Kidney epithelial cell (primary cell): Measurements from ENCODE around the gene ACSS2. TPM values are rescaled to one million over a fixed set of nuclear protein-coding genes. Genes with fewer than 3 reads are reported as not detected.
"Not testable (repeated sequence)": the region's sequence is repeated elsewhere in the genome, so short reads cannot be mapped to it uniquely, and the experiment has no call there.

Experiments used
- DNase-seq: peaks from one replicate; pipeline ENCODE4 v3.0.0-alpha.2; 2010; ENCODE audit warnings: low read depth
- H3K27me3 ChIP-seq: 2 replicates; pipeline ENCODE4 v1.6.0; 2011; ENCODE audit warnings: low read length; ENCODE audit not compliant: control insufficient read depth, insufficient read depth
- H3K36me3 ChIP-seq: 2 replicates; pipeline ENCODE4 v1.5.1; 2011; ENCODE audit warnings: low read length; ENCODE audit not compliant: control insufficient read depth, insufficient read depth
- H3K4me3 ChIP-seq: 2 replicates; pipeline ENCODE4 v1.5.1; 2011; ENCODE audit warnings: low read depth, mild to moderate bottlenecking, control low read depth, low read length
- total RNA-seq: library from RNA; depleted of rRNA; stranded (reverse); fragments of >200 nt; gene quantifications from 2 replicates; pipeline ENCODE4 v1.2.3, GENCODE V29; 2015
- TF ChIP-seq, protein P1 (sequence below): IDR thresholded peaks from 2 replicates; pipeline ENCODE4 v1.5.1; 2011; ENCODE audit warnings: mild to moderate bottlenecking, moderate library complexity, low read length, control low read depth, inconsistent platforms; ENCODE audit not compliant: insufficient read depth, poor library complexity, severe bottlenecking

ACSS2 gene
- total RNA-seq, 1 donor from 2014 or later, result 29.2 TPM

DNA sequence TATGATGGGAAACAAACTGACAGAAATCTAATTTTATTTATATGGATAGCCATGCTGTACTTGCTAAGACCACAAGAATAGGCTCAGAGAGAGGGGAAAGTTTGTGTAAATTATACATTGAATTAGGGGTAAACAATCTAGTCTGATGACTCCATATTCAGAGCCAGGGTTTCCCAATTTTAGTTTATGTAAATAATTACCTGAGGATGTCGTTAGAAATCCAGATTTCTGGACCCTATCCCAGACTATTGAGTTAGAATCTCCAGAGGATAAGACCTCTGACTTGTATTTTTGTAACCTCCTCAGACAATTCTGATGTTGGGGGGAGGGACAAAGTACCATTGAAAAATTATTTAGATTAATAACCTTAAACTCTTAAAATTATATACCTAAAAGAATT is 18.3 kb downstream of the ACSS2 start:
- no peak for DNase-seq
- H3K27me3 ChIP-seq, result no peaks in the 10 kb centered on the region
- TF ChIP-seq, protein P1, sequence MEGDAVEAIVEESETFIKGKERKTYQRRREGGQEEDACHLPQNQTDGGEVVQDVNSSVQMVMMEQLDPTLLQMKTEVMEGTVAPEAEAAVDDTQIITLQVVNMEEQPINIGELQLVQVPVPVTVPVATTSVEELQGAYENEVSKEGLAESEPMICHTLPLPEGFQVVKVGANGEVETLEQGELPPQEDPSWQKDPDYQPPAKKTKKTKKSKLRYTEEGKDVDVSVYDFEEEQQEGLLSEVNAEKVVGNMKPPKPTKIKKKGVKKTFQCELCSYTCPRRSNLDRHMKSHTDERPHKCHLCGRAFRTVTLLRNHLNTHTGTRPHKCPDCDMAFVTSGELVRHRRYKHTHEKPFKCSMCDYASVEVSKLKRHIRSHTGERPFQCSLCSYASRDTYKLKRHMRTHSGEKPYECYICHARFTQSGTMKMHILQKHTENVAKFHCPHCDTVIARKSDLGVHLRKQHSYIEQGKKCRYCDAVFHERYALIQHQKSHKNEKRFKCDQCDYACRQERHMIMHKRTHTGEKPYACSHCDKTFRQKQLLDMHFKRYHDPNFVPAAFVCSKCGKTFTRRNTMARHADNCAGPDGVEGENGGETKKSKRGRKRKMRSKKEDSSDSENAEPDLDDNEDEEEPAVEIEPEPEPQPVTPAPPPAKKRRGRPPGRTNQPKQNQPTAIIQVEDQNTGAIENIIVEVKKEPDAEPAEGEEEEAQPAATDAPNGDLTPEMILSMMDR, result no peak
- H3K4me3 ChIP-seq, result no peak overlapping the region
- H3K36me3 ChIP-seq, result no peaks in the 10 kb centered on the region

DNA sequence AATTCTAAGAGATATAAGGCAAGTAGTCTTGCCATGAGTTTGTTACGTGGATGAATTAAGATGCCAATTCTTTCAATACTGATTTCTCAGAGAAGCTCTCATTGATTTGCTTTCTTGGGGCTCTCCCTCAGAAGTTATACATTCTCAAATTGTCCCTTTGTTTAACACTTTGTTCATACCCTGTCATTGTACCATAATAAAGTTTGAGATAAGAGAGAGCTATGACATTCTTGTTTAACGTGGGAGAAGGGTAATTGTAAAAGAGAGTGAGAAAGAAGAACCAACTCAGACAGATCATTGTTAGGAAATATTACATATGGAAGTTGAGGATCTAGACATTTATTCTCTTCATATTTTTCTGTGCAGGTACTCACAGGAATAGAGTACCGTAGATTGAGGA is 19.1 kb downstream of the ACSS2 start:
- TF ChIP-seq, protein P1, result no peak
- no peaks in the 10 kb centered on the region for H3K36me3 ChIP-seq
- no peak overlapping the region for H3K4me3 ChIP-seq
- no peaks in the 10 kb centered on the region for H3K27me3 ChIP-seq
- DNase-seq, result no peak

GRCh38 chr20:34896086-34896621 is 19.7 kb downstream of the ACSS2 start:
- no peaks in the 10 kb centered on the region for H3K36me3 ChIP-seq
- H3K27me3 ChIP-seq, result no peaks in the 10 kb centered on the region
- no peak for DNase-seq
- TF ChIP-seq, protein P1, result no peak
- H3K4me3 ChIP-seq, result no peak overlapping the region

- not testable (repeated sequence) for H3K4me3 ChIP-seq, DNase-seq, H3K27me3 ChIP-seq, H3K36me3 ChIP-seq
Measured at GRCh38 chr20:34898129-34898528, 21.7 kb downstream of the ACSS2 start.

- not testable (repeated sequence) for H3K27me3 ChIP-seq, DNase-seq, H3K4me3 ChIP-seq, H3K36me3 ChIP-seq
Measured at GRCh38 chr20:34898731-34899130, 22.3 kb downstream of the ACSS2 start.

DNA sequence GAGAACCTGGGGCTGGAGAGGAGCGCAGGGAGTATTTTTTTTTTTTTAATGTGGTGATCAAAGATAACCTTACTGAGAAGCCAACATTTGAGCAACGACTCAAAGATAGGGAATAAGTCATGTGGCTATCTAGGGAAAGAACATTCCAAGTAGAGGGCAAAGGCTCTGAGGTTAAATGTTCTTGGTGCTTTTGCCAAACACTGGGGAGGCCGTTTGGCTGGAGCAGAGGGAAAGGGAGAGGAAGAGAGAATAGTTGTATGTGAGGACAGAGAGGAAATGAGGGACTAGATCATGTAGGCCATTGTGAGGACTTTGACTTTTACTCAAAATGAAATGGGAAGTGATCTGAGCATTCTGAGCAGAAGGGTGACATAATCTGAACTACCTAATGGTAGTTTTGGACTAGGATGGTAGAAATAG is 27.8 kb downstream of the ACSS2 start:
- no peak for DNase-seq
- TF ChIP-seq, protein P1, result no peak
- no peaks in the 10 kb centered on the region for H3K27me3 ChIP-seq
- H3K4me3 ChIP-seq, result no peak overlapping the region
- H3K36me3 ChIP-seq, result no peaks in the 10 kb centered on the region

DNA sequence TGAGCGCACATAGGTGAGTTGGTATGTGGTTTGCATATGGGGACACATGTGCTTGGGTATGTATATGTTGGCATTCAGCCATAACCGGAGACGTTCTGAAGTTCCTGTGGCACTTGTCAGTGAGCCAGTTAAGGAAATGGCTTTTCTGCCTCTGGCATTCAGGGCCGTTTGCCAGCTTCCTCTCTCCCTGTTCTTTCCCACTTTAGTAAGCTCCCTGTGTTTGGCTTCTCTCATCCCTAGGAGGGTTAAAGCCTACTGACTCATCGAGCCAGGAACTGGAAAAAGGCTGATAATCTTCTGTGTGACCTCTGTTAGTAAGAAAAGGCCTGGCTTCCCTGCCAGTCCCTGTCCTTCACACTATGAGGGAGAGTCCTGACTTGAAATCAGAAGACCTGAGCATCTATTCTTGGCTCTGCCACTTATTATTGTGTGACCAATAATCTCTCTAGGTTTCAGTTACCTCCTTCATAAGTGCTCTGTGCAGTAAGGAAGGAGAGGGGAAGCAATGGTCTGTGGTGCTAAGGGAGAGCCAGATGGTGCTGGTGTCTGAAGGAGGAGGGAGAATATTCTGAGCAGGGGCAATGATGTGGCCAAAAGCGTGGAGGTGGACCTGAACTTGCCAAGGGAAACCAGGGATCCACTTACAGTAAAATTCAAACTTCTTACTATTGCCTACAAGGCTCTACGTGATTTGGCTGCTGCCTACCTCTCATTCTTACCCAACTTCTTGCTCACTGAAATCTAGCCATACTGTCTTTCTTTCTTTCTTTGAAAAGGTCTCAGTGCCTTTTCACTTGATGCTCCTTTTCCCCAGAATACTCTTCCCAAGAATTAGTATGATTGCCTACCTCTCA is 31.4 kb downstream of the ACSS2 start:
- H3K4me3 ChIP-seq, result no peak overlapping the region
- TF ChIP-seq, protein P1, result no peak
- no peaks in the 10 kb centered on the region for H3K27me3 ChIP-seq
- no peaks in the 10 kb centered on the region for H3K36me3 ChIP-seq
- peak; percentile 79 for DNase-seq
